NCI-H2081 (cell line): ENCODE measurements around the gene RGR.
A peak's percentile ranks its signal among the peaks of the same experiment; 100 is the strongest.

Source experiments
- DNase-seq, 2 experiments: peaks; one replicate each; lab custom pipeline; 2025; lab: John Stamatoyannopoulos, UW

The RGR gene, protein sequence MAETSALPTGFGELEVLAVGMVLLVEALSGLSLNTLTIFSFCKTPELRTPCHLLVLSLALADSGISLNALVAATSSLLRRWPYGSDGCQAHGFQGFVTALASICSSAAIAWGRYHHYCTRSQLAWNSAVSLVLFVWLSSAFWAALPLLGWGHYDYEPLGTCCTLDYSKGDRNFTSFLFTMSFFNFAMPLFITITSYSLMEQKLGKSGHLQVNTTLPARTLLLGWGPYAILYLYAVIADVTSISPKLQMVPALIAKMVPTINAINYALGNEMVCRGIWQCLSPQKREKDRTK

DNA sequence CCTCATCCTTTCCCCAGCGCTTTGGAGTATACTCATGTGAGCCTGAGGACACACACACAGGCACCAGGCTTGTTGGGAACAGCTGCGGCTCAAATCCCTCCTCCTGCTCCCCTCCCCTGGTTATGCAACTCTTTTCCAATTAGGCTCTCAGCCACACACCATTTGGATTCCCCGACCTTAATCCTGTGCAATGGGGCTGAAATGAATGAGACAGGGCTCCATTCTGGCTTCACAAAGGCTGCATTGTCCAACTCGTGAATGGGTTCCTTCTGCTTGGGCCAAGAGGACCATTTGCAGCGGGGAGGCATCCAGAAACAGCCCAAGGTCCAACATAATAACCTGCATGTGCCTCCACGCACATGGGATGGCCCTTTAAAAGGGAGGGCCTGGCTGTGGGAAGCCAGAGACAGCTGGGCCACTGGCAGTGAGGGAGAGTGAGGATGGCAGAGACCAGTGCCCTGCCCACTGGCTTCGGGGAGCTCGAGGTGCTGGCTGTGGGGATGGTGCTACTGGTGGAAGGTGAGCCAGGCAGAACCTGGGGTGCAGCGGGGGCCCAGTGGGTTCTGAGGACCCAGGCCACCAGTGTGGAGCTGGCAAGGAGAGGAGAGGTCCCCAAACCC lies at the start of gene RGR:
Gene RGR, plus strand, starts transcription at position 403 of the 620 bp plus-strand sequence. Its CDS starts 38 bp downstream, at position 441.
- no peak for DNase-seq

DNA sequence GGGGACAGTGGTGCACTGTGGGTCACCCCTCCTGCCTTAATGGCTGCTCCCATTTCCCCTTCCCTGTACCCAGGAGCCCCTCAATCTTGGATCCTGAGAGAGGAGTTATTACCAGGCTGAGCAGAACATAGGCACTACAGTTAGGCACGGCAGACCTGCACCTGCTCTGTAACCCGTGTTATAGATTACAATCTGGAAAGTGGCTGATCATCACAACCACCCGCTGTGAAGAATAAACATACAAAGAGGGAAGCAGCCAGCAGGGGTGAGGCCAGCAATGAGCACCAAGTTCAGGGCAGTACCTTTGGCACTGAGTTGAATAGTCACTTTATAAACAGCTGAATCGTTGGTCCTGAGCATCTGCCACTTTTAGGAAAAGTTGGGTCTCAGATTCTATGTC lies 48.8 kb upstream of the RGR start:
- peak in 1 of 2 experiments; percentile 53 for DNase-seq

DNA sequence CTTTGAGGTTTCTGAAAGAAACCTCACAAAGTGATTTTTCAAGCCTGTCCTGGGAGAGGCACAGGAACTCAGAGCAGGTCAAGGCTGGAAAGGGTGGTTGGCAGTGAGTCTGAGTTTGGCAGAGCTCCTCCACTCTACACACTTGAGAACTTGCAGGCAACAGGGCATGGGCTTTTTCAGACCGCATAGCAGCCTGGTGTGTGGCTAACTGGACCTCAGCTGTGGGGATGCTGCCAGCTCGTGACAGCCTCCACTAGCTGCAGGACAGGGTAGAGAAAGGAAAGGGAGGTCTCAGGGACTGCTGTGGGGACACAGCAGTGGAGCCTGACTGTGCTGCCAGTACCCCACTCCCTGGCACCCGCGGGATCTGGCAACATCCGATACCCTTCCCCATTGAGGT lies 47.9 kb upstream of the RGR start:
- no peak for DNase-seq

DNA sequence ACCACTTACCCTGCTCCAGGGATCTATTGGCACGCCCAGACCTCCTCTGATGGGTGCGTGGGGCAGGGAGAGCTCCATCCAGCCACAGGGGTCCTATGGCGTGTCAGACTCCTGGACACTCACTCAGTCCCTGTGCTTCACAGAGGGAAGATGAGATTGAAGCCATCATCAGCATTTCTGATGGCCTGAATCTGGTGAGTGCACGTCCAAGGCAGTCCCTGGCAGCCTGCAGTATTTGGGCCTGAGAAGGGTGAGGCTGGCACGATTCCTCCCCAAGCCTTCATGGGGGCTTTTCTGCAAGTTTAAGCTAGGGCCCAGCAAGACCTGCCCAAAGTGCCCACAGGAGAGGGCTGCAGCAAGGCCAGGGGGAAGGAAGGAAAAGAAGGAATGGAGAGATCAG lies 47.2 kb upstream of the RGR start:
- DNase-seq, result no peak

DNA sequence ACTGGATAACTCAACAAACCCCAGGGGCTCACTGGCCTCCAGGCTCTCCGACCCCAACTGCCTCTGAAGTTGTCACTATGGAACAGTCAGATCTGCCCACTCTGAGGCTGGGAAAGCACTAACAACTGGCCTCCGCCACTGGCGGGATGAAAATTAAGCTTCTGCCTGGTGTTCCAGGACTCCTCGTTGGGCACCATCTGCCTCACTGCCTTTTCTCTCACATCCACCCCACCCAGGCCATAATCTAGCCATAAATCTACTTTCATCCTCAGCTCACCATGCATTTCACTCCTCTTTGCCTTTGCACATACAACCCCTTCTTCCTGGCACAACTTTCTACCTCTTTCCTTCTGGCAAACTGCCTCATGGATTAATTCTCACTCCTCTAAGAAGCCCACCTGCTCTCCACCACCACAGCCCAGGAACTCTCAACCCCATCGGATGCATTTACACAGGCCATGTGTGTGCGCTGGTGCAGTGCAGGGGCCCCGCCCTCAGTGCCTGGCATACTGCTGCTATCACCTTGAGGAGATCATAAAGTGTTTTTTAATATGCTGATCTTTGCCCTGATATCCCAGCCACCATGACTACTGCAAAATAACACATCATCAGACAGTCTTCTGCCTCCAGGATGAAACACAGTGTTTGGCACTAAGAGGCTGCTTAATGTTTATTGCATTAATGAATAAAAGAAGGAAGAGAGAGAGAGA lies 46.5 kb upstream of the RGR start:
- DNase-seq, result no peak

DNA sequence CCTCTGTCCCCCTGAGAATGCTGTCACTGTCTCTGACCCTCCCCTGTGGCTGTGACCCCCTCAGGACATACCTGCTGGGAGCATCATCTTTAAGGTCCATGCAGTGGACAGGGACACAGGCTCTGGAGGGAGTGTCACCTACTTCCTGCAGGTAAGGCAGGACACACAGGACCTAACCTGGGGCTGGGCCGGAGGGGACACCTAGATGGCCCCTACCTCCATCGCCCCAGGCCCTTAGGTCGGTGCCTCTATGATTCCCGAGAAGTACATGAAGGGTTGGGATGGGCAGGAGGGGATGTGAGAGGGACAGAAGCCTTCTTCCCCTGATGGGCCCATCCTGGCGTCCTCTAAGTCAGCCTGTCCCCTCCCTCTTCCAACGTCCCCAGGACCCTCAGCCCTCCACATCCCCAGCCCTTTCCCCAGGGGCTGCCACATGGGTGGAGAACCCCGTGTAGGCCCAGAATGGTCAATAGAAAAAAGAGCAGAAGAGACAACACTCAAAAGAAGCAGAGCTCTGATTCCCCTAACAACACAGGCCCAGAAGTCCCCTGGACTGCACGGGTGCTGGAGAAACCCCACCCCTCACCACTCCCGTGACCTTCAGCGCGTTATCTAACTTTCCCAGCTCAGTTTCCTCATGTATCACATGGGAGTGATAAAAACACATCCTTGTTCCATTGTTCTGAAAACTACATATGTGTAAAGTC lies 44.2 kb upstream of the RGR start:
- no peak for DNase-seq

DNA sequence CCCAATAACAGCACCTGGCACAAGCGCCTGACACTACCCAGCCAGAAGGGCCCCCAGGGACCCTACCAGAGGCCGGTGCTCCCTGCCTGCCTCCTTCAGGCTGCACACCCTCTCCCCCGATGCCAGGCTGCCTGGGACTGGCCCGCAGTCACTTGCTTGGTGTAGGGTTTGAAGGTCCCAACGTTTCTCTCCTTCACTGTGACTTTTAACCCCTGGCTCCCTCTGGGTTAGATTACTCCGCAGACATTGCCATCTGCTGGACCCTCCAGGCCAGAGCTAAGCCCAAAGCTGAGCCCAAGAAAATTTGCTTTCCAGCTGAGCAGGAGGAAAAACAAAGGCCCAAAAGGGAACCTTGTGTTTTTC lies 43.6 kb upstream of the RGR start:
- no peak for DNase-seq

DNA sequence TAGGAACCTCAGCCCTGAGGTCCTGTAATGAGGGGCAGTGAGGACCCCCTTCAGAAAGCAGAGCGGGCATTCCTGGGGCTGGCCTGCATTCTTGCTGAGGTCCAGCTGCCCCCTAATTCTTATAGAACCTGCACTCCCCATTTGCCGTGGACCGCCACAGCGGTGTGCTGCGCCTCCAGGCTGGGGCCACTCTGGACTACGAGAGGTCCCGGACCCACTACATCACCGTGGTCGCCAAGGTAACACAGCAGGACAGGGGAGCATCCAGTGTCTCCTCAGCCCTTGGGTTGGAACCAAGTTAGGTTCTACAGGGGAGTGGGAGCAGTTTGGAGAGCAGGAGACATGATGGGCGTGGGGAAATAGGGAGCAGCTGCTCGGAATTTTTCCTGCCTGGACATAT lies 43.2 kb upstream of the RGR start:
- no peak for DNase-seq

DNA sequence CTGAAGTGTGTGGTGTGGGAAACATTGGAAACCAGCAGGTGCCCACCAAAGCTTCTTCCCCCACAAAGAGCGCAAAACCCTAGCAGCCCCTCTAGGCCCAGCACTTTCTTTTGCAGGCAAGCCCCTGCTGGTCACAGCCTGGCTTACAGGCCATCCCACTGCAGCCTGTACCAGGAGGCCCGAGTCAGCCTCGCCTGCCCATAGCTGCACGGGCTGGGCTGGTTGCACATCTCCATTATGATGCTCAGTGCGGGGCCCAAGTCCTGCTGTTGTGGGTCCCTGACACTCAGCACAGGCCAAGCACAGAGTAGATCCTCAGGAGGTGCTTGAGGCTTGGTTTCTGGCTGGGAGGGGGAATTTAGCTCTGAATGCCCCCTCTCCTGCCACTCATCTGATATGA lies 42.5 kb upstream of the RGR start:
- DNase-seq, result no peak

DNA sequence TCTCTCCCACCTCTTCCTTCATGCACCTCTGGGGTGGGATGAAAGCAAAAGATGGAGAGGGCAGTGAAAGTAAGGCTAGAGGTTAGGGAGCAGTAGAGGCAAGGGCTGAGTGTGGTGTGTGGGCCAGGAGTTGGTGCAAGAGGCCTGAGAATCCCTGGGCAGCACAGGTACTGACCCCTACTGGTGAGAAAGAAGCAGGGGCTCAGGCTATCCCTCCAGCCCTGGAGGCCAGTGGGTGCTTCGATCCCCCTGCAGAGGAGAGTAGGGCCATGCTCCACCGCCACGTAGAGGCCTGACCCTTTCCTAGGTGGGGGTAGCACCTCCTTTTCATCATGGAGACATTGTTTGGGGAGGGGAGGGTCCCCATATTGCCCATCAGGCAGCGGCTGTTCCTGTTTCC lies 40.7 kb upstream of the RGR start:
- no peak for DNase-seq

DNA sequence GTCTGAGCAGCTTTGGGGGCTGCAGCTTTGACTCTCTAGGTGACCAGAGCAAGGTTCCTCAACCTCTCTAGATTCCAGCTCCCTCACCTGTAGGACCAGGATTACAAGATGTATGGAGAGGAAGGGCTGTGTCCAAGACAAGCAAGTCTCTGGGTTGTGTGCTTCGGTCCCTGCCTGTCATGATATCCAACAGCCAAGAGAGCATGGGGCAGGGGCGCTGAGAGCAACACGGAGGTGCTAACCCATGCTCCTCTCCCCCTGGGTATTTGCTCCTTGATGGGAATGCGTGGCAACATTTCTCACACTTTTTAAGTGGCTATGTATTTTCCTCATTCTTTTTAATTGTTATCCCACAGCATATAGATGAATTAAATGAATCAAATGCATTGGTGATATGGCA lies 40.2 kb upstream of the RGR start:
- no peak for DNase-seq

DNA sequence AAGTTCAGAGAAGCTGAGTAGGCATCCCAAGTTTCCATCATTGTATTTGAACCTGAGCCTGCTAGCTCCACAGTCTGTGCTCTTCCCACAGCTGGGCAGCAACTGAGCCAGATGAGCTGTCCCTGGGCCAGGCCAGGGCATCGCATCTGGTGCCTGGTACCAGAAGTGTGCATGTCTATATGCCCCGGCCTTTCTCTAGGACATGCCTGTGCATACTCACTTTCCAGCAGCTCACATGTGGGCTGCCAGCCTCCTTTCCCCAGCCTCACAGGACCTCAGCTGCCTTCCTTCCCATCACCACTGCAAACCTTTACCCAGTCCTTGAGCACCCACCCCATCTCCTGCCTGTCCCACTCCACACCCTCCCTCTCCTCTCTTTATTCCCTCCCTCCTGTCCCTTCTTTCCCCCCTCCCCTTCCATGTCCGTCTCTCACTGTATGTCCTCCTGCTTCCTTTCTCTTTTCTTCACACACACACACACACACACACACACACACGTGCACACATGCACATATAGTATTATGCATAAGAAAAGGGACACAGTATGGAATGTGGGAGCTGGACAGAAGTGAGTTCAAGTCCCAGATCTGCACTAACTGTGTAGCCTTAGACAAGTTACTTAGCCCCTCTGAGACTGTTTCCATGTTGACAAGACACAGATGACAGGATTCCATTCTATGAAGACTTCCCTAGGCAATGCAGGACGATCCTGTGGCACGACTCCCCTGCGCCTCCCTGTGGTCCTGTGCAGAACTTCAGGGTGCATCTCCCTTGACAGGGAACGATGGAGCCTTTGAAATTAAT lies 39.6 kb upstream of the RGR start:
- DNase-seq, result peak; percentile 31 to 36

DNA sequence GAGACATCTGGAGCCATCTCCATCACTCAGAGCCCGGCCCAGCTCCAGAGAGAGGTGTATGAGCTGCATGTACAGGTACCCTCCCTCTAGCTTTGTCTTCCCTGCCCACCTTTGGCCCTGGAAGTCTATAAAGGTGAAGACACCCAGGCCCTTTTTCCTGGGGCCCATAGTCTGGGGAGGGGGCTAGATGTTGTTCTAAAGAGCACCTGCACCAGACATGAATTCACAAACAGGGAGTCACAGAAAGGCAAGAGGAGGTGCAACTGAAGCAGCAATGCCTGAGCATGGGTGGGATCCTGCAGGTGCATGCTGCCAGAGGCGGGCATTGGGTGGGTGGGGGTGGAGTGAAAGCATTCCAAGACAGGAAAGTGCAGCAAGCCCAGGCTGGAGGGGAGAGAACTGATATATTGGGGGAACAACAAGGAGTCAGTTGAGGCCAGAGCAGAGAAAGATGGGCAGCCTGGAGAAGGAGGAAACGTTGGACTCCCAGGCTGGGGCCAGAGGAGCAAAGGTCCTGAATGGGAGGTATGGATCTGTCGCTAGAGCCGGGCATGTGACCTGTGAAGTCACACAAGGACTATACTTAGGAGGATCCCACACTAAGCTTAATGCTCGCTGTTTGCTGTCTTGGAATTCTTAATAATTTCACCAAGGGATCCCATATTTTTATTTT lies 38.9 kb upstream of the RGR start:
- DNase-seq, result no peak

DNA sequence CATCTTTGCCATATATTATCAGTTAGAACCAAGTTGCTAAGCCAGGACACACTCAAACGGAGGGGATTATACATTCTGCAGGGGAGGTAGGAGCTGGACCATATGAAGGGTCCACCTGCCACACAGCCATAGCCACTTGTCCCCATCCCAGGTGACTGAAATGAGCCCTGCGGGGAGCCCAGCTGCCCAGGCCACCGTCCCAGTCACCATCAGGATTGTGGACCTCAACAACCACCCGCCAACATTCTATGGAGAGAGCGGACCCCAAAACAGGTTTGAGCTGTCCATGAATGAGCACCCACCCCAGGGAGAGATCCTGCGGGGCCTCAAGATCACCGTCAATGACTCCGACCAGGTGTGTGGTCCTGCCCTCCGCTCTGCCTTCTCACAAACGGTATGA lies 36.8 kb upstream of the RGR start:
- no peak for DNase-seq

DNA sequence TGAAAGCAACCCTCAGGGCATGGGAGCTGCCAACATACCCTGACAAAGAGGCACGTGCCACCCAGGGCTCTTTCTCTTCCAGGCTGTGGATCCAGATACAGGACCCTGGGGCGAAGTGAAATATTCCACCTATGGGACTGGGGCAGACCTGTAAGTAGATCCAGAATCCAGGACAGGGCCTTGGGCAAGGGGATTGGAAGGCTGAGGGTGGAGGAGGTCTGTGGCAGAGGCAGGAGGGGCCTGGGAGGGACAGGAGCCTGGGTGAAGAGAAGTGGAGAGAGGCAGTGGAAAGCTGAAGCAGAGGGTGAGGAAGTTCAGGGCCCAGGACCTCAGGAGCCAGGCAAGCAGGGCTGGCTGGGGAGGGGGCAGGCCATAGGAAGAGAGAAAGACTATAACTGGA lies 33.3 kb upstream of the RGR start:
- no peak for DNase-seq

DNA sequence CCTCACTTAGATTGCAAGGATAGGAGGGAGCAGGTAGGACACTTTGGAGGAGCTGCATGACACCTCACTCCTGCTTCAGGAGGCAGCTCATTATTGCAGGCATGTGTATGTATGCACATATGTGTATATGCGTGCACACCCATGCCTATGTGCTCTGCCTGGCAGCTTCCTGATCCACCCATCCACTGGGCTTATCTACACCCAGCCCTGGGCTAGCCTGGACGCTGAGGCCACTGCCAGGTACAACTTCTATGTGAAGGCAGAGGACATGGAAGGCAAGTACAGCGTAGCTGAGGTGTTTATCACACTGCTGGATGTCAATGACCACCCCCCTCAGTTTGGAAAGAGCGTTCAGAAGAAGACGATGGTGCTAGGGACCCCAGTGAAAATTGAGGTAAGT lies 32.8 kb upstream of the RGR start:
- no peak for DNase-seq

DNA sequence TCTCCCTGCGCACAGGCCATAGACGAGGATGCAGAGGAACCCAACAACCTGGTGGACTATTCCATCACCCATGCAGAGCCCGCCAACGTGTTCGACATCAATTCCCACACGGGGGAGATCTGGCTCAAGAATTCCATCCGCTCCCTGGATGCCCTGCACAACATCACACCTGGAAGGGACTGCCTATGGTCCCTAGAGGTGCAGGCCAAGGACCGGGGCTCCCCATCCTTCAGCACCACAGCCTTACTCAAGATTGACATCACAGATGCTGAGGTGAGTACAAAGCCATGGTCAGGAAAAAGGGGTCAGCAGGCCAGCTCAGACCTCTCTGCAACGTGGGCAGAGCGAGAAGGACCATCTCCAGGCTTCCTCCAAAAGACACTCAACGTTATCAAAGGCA lies 31.8 kb upstream of the RGR start:
- no peak for DNase-seq

DNA sequence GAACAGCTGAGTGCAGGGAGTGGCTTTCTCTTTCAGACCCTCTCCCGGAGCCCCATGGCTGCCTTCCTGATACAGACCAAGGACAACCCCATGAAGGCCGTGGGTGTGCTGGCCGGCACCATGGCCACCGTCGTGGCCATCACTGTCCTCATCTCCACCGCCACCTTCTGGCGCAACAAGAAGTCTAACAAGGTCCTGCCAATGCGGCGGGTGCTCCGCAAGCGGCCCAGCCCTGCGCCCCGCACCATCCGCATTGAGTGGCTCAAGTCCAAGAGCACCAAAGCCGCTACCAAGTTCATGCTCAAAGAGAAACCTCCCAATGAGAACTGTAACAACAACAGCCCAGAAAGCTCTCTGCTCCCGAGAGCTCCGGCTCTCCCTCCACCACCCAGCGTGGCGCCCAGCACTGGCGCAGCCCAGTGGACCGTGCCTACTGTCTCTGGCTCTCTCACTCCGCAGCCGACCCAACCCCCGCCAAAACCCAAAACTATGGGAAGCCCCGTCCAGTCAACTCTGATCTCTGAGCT lies 30.7 kb upstream of the RGR start:
- no peak for DNase-seq

DNA sequence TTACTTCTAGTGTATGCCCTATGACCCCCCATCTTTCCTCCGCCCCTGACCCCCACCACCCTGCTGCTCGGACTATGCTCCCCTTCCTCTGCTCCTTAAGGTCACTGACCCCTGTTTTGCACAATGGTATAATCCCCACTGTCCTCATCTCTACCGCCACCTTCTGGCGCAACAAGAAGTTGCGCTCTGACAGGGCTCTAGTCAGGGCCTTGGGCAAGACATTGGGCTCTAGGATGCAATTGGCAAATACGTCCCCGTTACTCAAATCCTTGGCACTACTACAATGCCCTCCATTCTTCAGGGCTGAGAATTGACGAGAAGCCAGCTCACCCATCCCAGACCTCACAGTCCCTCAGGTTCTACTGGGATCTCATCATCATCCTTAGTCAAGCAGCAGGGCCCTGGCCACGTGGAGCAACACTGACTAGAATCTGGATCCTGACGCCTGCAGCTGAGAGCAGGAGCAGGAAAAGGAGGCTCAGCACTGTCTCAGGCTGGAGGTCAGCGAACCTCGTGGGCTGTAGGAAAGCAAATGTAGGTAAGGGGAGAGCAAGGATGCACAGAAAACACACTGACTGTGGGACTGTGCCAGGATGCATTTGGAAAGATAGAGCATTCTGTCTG lies 30.1 kb upstream of the RGR start:
- DNase-seq, result no peak

DNA sequence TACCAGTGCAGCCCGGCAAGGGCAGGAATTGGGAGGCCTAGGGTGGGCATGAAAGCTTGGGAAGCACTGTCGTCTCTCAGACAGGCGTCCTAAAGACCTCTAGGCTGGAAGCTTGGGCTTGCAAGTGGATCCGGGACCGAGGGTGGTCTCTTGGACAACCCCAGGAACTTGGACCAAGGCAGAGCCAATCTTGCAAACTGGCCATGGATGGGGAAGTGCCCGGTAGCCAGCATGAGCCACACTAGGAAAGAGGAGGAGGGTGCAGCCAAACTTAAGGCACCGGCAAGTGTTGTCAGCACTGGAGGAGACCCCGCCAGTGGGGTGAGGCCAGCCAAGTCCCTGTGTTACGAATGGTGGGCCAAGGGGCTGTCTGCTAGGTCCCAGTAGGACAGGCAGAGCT lies 28.0 kb upstream of the RGR start:
- DNase-seq, result no peak

DNA sequence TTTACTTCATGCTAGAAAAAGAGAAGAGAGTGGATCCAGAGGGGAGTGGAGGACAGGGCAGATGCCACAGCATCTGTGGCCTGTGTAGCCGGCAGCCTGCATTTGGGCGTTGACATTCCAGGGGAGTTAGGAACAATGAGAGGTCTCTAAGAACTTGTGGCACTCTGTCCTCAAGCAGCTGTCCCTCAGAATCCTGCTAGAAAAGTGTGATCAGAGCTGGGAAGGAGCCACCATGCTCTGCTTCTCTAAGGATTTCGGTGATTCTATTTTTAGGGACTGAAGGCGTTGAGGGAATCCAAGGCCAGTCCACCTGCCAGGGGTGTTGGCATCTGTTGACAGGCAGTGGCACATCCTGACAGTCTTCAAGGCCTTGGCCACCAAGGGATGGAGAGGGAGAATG lies 27.1 kb upstream of the RGR start:
- DNase-seq, result no peak
